Osteocyte (in vitro differentiated cells): ENCODE data around the gene MOK. TPM values are rescaled to one million over a fixed set of nuclear protein-coding genes. Genes with fewer than 3 reads are reported as not detected.

ENCODE experiments used
- DNase-seq: peaks from one replicate; pipeline ENCODE4 v3.0.0; 2021; ENCODE audit warnings: mixed read lengths; ENCODE audit not compliant: unreplicated experiment; ENCODE audit errors: extremely low spot score
- H3K27ac Mint-ChIP-seq: one replicate; pipeline ENCODE4 v1.8.0; 2021; ENCODE audit warnings: mild to moderate bottlenecking, mixed read lengths; ENCODE audit not compliant: unreplicated experiment
- H3K27me3 Mint-ChIP-seq: one replicate; pipeline ENCODE4 v1.8.0; 2021; ENCODE audit warnings: mixed read lengths; ENCODE audit not compliant: unreplicated experiment
- H3K36me3 Mint-ChIP-seq: one replicate; pipeline ENCODE4 v1.8.0; 2021; ENCODE audit warnings: mixed read lengths; ENCODE audit not compliant: unreplicated experiment
- H3K4me1 Mint-ChIP-seq: one replicate; pipeline ENCODE4 v1.8.0; 2021; ENCODE audit warnings: mixed read lengths; ENCODE audit not compliant: unreplicated experiment
- H3K4me3 Mint-ChIP-seq: one replicate; pipeline ENCODE4 v1.8.0; 2021; ENCODE audit warnings: mild to moderate bottlenecking, moderate library complexity, mixed read lengths; ENCODE audit not compliant: unreplicated experiment
- H3K9me3 Mint-ChIP-seq: one replicate; pipeline ENCODE4 v1.8.0; 2021; ENCODE audit warnings: mixed read lengths; ENCODE audit not compliant: unreplicated experiment
- CTCF ChIP-seq: fragments of 200-600 bp; sonication (generic); IDR thresholded peaks from 2 replicates; pipeline ENCODE4 v1.5.0; 2021; ENCODE audit warnings: antibody characterized with exemption, mild to moderate bottlenecking, moderate library complexity
- total RNA-seq: library from RNA; stranded (reverse); gene quantifications from 2 replicates; pipeline ENCODE4 v1.2.1, GENCODE V29; 2021

MOK gene
- total RNA-seq, 1 donor from 2014 or later: 9.5 TPM

- peak overlapping the region; percentile 72 for H3K27ac Mint-ChIP-seq
- H3K27me3 Mint-ChIP-seq: no peaks in the 10 kb centered on the region
- peak; percentile 78 for TF ChIP-seq CTCF
- H3K36me3 Mint-ChIP-seq: peaks cover 4% of the 10 kb centered on the region
- peaks cover 29% of the 10 kb centered on the region for H3K4me1 Mint-ChIP-seq
- H3K9me3 Mint-ChIP-seq: no peaks in the 10 kb centered on the region
- peak overlapping the region; percentile 35 for H3K4me3 Mint-ChIP-seq
- DNase-seq: peak; percentile 90
Measured at GRCh38 chr14:102323102-102323501, 18.1 kb upstream of the MOK start.

- peaks cover 4% of the 10 kb centered on the region for H3K36me3 Mint-ChIP-seq
- no peak for TF ChIP-seq CTCF
- H3K4me3 Mint-ChIP-seq: no peak overlapping the region
- no peak overlapping the region for H3K27ac Mint-ChIP-seq
- no peaks in the 10 kb centered on the region for H3K27me3 Mint-ChIP-seq
- H3K9me3 Mint-ChIP-seq: no peaks in the 10 kb centered on the region
- no peak for DNase-seq
- peaks cover 40% of the 10 kb centered on the region for H3K4me1 Mint-ChIP-seq
Measured at GRCh38 chr14:102321456-102322422, 16.8 kb upstream of the MOK start.

- DNase-seq: no peak
- Mint-ChIP-seq H3K27ac (peak overlapping the region; percentile 85), H3K4me1 (peaks cover 45% of the 10 kb centered on the region), H3K9me3 (no peaks in the 10 kb centered on the region), H3K27me3 (no peaks in the 10 kb centered on the region), H3K4me3 (peak overlapping the region; percentile 83), H3K36me3 (no peaks in the 10 kb centered on the region)
- TF ChIP-seq CTCF: no peak
Measured at GRCh38 chr14:102320671-102321455, 15.9 kb upstream of the MOK start.

GRCh38 chr14:102320033-102320660 is 15.2 kb upstream of the MOK start:
- Mint-ChIP-seq H3K4me3 (peak overlapping the region; percentile 83), H3K27me3 (no peaks in the 10 kb centered on the region), H3K27ac (peak overlapping the region; percentile 85), H3K4me1 (peaks cover 46% of the 10 kb centered on the region), H3K36me3 (no peaks in the 10 kb centered on the region), H3K9me3 (no peaks in the 10 kb centered on the region)
- TF ChIP-seq CTCF: no peak
- DNase-seq: no peak
